Breast epithelium (tissue), 4 donors: ENCODE results near the gene OTOS. TPM values are rescaled to one million over a fixed set of nuclear protein-coding genes. Genes with fewer than 3 reads are reported as not detected.

Experiments used
- DNase-seq, 2 donors: peaks; one replicate each; pipeline ENCODE4 v3.0.0-alpha.2; 2019; ENCODE audit warnings: low spot score in 2 of 2
- H3K27ac ChIP-seq, 2 donors: fragments of 200-600 bp; sonication (generic) in 1 of 2; one replicate each; pipeline ENCODE4 v1.5.1; 2016 to 2019; ENCODE audit warnings: mild to moderate bottlenecking in 1 of 2
- H3K27me3 ChIP-seq, 2 donors: fragments of 200-600 bp; sonication (generic) in 1 of 2; one replicate each; pipeline versions ENCODE4 v1.5.1 to v1.6.0; 2017 to 2019; ENCODE audit warnings: control low read depth in 1 of 2, mild to moderate bottlenecking in 1 of 2
- H3K36me3 ChIP-seq: fragments of 200-600 bp; one replicate; pipeline ENCODE4 v1.5.1; 2019
- H3K4me1 ChIP-seq, 2 donors: fragments of 200-600 bp; sonication (generic); one replicate each; pipeline ENCODE4 v1.5.1; 2016 to 2019; ENCODE audit warnings: control low read depth in 1 of 2
- H3K4me3 ChIP-seq, 3 donors: fragments of 200-600 bp; sonication (generic); 1 replicate in 2 of 3; 2 replicates in 1 of 3; pipeline ENCODE4 v1.5.1; 2016 to 2019; ENCODE audit warnings: mild to moderate bottlenecking in 3 of 3, moderate library complexity in 2 of 3
- H3K9me3 ChIP-seq, 2 donors: fragments of 200-600 bp; sonication (generic) in 1 of 2; one replicate each; pipeline ENCODE4 v1.5.1; 2016 to 2019; ENCODE audit warnings: control low read depth in 1 of 2
- POLR2A ChIP-seq: fragments of 450-650 bp; IDR thresholded peaks from one replicate; pipeline ENCODE4 v1.6.1; 2016; ENCODE audit warnings: antibody characterized with exemption, mild to moderate bottlenecking, moderate library complexity
- POLR2AphosphoS5 ChIP-seq, 3 donors: sonication (generic); formaldehyde crosslinking; IDR thresholded peaks; one replicate each; pipeline ENCODE4 v1.6.1; 2017; ENCODE audit warnings: antibody characterized with exemption in 3 of 3
- intact Hi-C: fragments of 100-400 bp; cut with DNase I; formaldehyde crosslinking; loops from one replicate; pipeline ENCODE4 v1.15.1; 2023; ENCODE audit warnings: low total_unique reads
- total RNA-seq, 3 donors: library from RNA; depleted of rRNA; stranded (reverse); fragments of >200 nt; gene quantifications; one replicate each; pipeline ENCODE4 v1.1.0, GENCODE V29; 2016
- TF ChIP-seq, protein P1 (sequence below), 3 donors: fragments of 450-650 bp; IDR thresholded peaks; one replicate each; pipeline ENCODE4 v1.5.1; 2016 to 2017; ENCODE audit warnings: antibody characterized with exemption in 3 of 3, mild to moderate bottlenecking in 3 of 3, moderate library complexity in 3 of 3

OTOS gene
- total RNA-seq, 3 donors from 2014 or later, result not detected

- H3K27ac ChIP-seq, result no peak overlapping the region
- no peak overlapping the region for H3K4me3 ChIP-seq
- H3K9me3 ChIP-seq, result no peaks in the 10 kb centered on the region
- intact Hi-C loops, result no loop called here
- H3K36me3 ChIP-seq, result no peaks in the 10 kb centered on the region
- peaks cover 0 to 40% of the 10 kb centered on the region in 2 donors for H3K27me3 ChIP-seq
- H3K4me1 ChIP-seq, result no peaks in the 10 kb centered on the region
- TF ChIP-seq POLR2A, result no peak
- no peak for TF ChIP-seq POLR2AphosphoS5 (IDR thresholded peaks at IDR 0.05)
- TF ChIP-seq, protein P1, sequence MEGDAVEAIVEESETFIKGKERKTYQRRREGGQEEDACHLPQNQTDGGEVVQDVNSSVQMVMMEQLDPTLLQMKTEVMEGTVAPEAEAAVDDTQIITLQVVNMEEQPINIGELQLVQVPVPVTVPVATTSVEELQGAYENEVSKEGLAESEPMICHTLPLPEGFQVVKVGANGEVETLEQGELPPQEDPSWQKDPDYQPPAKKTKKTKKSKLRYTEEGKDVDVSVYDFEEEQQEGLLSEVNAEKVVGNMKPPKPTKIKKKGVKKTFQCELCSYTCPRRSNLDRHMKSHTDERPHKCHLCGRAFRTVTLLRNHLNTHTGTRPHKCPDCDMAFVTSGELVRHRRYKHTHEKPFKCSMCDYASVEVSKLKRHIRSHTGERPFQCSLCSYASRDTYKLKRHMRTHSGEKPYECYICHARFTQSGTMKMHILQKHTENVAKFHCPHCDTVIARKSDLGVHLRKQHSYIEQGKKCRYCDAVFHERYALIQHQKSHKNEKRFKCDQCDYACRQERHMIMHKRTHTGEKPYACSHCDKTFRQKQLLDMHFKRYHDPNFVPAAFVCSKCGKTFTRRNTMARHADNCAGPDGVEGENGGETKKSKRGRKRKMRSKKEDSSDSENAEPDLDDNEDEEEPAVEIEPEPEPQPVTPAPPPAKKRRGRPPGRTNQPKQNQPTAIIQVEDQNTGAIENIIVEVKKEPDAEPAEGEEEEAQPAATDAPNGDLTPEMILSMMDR (IDR thresholded peaks at IDR 0.05), result no peak
- DNase-seq, result no peak
These were observed 16.1 kb upstream of the OTOS start for GRCh38 chr2:240156435-240157146.

GRCh38 chr2:240155745-240156390, 15.4 kb upstream of the OTOS start:
- no peak for DNase-seq
- no peak overlapping the region for H3K27ac ChIP-seq
- TF ChIP-seq POLR2AphosphoS5 (IDR thresholded peaks at IDR 0.05), result no peak
- TF ChIP-seq, protein P1 (IDR thresholded peaks at IDR 0.05), result no peak
- TF ChIP-seq POLR2A, result no peak
- no peaks in the 10 kb centered on the region for H3K4me1 ChIP-seq
- no peaks in the 10 kb centered on the region for H3K36me3 ChIP-seq
- H3K9me3 ChIP-seq, result no peaks in the 10 kb centered on the region
- intact Hi-C loops, result no loop called here
- H3K27me3 ChIP-seq, result peaks cover 0 to 41% of the 10 kb centered on the region in 2 donors
- H3K4me3 ChIP-seq, result no peak overlapping the region

- Histone ChIP-seq H3K36me3 (no peaks in the 10 kb centered on the region), H3K4me3 (no peak overlapping the region), H3K27me3 (peaks cover 0 to 46% of the 10 kb centered on the region in 2 donors), H3K4me1 (no peaks in the 10 kb centered on the region), H3K27ac (no peak overlapping the region), H3K9me3 (no peaks in the 10 kb centered on the region)
- intact Hi-C loops, result no loop called here
- DNase-seq, result no peak
- TF ChIP-seq POLR2AphosphoS5 (IDR thresholded peaks at IDR 0.05), result no peak
- TF ChIP-seq, protein P1 (IDR thresholded peaks at IDR 0.05), result no peak
- TF ChIP-seq POLR2A, result no peak
These were observed 14.7 kb upstream of the OTOS start for GRCh38 chr2:240155048-240155744.

DNA sequence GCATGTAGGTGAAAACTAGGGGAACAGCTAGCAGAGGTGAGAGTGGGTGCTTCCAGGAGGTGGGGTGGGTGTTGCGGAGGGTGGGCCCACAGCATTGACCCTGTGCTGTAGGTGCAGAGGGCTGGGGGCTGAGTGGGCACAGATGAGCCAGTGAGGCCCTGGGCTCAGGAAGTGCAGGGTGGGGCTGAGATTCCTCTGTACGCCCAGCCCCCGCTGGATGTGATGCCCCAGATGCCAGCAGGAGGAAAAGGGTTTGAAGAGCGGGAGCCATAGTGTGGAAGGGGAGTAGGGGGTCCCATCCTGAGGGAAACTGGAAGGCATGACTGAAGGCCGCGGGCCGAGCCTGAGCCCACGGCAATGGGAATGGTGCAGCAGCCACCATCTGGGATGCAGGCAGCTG, 14.1 kb upstream of the OTOS start:
- TF ChIP-seq POLR2A (no peak), POLR2AphosphoS5 (IDR thresholded peaks at IDR 0.05) (no peak)
- TF ChIP-seq, protein P1 (IDR thresholded peaks at IDR 0.05), result no peak
- H3K9me3 ChIP-seq, result no peaks in the 10 kb centered on the region
- H3K36me3 ChIP-seq, result no peaks in the 10 kb centered on the region
- H3K27ac ChIP-seq, result no peak overlapping the region
- no peak overlapping the region for H3K4me3 ChIP-seq
- no peaks in the 10 kb centered on the region for H3K4me1 ChIP-seq
- DNase-seq, result no peak
- peaks cover 0 to 52% of the 10 kb centered on the region in 2 donors for H3K27me3 ChIP-seq
- intact Hi-C loops, result no loop called here

DNA sequence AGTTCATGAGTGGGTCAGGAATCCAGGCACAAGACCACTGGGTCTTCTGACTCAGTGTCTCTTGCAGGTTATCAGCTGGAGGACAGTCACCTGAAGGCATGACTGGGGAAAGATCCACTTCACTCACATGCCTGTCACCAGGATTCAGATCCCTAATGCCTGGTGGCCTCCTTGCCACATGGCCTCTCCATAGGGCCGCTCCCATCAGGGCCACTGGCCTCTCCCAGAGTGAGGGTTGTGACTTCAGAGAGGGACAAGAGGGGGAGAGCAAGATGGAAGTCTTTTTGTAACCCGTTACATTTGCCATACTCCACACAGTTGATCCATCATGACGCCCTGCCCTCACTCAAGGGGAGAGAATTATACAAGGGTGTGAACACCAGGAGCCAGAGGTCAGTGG, 13.0 kb upstream of the OTOS start:
- no peak for DNase-seq
- Histone ChIP-seq H3K9me3 (no peaks in the 10 kb centered on the region), H3K4me1 (no peaks in the 10 kb centered on the region), H3K27ac (no peak overlapping the region), H3K27me3 (peaks cover 0 to 56% of the 10 kb centered on the region in 2 donors), H3K36me3 (no peaks in the 10 kb centered on the region), H3K4me3 (no peak overlapping the region)
- TF ChIP-seq POLR2AphosphoS5 (IDR thresholded peaks at IDR 0.05), result no peak
- TF ChIP-seq, protein P1 (IDR thresholded peaks at IDR 0.05), result no peak
- no peak for TF ChIP-seq POLR2A
- intact Hi-C loops, result no loop called here
